ENCODE data around the gene SMPDL3B.
A peak's percentile ranks its signal among the peaks of the same experiment; 100 is the strongest.

The SMPDL3B gene

DNA sequence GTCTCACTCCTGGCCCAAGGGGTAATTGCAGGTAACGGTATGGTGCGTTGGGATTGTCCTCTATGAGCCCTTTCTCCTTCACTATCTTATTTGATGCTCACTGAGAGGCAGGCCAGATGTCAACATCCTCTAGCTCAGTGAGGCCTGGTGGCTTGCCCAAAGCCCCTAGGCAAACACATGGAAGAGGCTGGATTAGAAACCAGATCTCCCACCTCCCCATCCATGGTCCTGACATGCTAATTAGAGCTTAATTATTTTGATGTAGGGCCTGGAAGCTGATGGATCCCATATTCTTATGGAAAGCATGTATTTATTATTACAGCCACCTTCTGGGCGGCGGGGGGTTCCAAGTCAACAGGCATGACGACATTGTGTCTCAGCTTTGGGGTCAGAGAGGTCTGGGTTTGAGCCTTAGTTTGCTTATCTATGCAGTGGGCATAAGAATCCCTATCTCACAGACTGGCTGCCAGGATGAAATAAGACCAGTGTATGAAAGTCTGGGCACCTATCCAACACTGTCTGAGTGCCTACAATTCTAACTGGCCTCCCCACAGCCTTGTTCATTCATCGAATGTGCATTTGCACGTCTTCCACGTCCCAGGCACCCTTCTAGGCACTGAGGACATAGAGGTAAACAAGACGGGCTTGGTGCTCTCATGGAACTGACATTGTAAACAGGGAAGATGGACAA is 6.2 kb downstream of the SMPDL3B start:
- DNase-seq (ENCODE audit: low spot score) = no peak
- FAIRE-seq = no peak

DNA sequence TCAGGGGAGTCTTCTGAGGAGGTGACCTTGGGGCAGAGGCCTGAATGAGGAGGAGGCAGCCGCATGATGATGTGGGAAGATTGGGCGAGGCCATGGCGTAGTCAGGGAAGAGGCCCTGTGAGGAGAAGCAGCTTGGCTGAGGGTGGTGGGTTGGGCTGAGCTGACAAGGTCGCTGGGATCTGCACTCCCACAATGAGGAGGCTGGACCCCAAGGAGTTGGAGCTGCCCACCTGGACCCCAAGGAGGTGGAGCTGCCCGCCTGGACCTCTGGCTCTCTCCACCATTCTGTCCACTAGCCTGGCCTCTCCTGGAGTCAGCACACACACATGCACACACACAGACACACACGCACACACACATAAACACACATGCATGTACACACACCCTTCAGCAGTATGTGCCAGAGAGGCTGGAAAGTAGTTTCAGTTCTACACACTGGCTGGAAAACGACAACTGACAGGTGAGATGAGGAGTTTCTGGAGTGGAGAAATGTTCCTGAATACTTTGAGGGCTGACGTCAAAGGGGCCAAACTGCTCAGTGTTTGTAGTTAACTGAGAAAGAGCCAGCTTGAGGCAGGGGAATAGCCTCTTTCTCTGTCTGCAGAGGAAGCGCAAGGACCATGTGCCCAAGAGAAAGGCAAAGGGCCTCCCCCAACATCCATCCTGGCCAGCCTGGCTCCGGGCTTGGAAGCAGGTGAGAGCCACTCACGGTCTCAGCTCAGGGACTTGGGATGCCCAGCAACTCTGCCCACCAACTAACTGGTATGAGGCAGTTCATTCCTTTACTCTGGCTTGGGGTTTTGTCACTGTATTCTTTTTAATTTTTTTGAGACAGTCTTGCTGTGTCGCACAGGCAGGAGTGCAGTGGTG is 7.1 kb downstream of the SMPDL3B start:
- no peak for FAIRE-seq
- DNase-seq (ENCODE audit: low spot score) = no peak

DNA sequence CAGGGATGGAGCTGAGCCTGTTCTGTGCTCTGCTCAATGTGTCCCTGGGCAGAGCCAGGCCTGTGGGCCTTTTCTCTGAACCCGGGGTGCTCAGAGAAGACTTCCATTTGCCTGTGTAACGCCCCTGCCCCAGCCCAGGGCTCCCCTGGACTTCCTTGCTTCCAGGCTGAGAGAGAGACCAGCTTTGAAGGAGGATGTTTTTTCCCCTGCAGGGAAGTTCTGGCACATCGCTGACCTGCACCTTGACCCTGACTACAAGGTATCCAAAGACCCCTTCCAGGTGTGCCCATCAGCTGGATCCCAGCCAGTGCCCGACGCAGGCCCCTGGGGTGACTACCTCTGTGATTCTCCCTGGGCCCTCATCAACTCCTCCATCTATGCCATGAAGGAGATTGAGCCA is 10.2 kb downstream of the SMPDL3B start:
- FAIRE-seq = no peak
- no peak for DNase-seq (ENCODE audit: low spot score)

DNA sequence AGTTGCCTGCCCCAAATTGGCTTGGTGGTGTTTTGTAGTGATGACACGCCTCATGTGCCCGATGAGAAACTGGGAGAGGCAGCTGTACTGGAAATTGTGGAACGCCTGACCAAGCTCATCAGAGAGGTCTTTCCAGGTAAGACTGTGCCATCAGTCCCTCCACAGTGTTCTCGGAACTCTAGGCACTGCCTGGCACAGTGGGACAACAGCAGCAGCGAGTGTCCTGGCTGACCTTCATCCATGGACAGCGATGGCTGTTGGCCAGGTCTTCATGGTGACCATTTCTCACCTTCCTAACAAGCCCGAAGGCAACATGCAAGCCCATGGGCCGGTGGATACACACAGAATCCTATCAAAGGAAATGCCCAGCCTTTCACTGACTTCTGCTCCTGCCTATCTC is 14.2 kb downstream of the SMPDL3B start:
- DNase-seq (ENCODE audit: low spot score) (no peak), FAIRE-seq (no peak)

DNA sequence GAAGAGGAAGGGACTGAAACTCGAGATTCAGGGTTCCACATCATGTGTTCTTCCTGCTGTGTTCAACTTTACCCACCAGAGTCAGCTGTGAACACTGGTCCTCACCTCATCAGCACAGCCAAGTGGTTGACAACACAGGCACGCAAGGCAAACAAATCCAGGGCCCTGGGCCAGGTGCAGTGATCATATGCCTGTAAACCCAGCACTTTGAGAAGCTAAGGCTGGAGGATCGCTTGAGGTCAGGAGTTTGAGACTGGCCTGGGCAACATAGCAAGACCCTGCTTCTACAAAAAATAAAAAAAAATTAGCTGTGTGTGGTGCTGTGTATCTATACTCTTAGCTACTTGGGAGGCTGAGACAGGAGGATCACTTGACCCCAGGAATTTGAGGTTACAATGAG is 16.6 kb downstream of the SMPDL3B start:
- DNase-seq (ENCODE audit: low spot score) = no peak
- FAIRE-seq = no peak

DNA sequence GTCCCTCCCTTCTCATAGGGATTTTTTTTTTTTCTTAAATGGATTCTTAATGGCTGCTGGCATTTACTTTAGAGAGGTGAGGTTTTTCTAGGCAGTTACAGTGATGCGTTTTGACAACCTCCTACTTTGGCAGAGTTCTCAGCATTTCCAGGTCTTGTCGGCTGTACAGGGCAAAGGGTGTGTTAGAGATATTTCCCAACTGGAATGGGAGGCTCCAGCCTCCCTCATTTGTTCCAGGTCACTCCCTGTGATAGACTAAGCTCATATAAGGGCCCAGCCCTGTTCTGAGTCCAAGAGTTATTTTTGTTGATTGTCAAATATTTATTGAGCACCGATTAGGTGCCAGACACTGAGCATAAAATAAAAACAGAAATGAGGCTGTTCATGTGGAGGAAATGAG is 17.3 kb downstream of the SMPDL3B start:
- no peak for DNase-seq (ENCODE audit: low spot score)
- FAIRE-seq = no peak

DNA sequence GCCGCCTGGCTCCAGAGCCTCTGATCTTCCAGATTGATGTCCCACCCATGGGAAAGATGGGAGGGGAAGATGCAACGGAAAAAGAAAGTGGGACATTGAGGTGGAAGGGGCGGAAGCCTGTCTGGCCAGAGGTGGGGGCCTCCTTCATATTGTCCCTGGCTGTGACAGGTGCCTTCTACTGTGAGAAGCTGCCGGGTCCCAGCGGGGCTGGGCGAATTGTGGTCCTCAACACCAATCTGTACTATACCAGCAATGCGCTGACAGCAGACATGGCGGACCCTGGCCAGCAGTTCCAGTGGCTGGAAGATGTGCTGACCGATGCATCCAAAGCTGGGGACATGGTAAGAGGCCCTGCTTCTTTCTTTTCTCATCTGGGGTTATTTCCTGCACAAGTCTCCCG is 19.4 kb downstream of the SMPDL3B start:
- FAIRE-seq (no peak), DNase-seq (ENCODE audit: low spot score) (no peak)

DNA sequence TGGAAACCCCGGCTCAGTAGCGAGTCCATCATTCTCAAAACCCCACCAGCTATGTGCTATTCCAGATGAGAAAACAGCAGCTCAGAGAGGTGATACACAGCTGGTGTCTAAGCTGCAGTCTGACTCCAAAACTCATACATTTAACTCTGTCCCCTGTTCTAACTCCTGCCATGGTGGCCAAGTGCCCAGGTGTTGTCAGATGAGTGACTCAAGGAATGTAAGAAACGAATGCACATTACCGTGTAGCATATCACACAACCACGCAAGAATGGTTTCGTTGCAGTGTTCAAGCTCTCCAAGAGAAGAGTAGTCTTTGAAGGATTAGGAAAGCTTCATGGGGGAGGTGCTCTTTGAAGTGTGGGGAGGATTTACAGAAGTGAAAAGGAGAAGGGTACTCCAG is 20.3 kb downstream of the SMPDL3B start:
- no peak for FAIRE-seq
- no peak for DNase-seq (ENCODE audit: low spot score)

DNA sequence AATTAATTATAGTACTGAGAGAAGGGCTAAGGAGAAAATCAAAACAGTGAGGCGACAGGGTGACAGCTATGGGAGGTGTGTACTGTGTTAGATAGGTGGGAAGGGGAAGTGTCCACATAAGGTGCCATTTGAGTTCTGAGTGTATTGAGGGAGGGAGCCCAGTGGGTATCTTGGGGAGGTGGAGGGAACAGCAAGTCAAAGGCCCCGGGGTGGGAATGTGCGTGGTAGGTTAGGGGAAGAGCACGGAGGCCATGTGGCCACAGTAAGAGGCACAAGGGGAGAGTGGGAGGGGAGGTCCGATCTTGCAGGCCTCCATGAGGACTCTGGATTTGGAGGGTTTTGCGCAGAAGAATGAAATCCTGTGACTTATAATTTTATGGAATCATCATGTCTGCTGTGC is 22.0 kb downstream of the SMPDL3B start:
- DNase-seq (ENCODE audit: low spot score) = no peak
- no peak for FAIRE-seq

DNA sequence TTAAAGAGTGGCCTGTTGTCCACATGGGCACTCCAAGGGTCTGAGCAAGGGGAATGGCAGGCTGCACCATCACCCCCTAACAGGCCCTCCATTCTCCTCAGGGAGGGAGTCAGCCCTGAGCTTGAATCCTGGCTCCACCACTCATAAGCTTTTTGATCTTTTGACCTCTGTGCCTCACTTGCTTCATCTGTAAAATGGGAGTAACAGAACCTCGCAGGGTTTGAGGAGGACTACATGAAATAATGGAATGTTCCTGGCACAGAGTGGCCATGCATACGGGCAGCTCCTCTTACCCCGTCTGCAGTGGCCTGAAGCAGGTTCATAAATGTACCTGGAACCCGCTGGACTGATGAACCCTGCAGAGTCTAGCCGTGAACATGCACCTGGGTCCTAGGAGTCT is 22.9 kb downstream of the SMPDL3B start:
- FAIRE-seq = no peak
- DNase-seq (ENCODE audit: low spot score) = no peak

DNA sequence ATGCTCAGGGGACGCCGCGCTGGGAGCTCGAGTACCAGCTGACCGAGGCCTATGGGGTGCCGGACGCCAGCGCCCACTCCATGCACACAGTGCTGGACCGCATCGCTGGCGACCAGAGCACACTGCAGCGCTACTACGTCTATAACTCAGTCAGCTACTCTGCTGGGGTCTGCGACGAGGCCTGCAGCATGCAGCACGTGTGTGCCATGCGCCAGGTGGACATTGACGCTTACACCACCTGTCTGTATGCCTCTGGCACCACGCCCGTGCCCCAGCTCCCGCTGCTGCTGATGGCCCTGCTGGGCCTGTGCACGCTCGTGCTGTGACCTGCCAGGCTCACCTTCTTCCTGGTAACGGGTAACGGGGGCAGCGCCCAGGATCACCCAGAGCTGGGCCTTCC is 23.7 kb downstream of the SMPDL3B start:
- FAIRE-seq (no peak), DNase-seq (ENCODE audit: low spot score) (no peak)

DNA sequence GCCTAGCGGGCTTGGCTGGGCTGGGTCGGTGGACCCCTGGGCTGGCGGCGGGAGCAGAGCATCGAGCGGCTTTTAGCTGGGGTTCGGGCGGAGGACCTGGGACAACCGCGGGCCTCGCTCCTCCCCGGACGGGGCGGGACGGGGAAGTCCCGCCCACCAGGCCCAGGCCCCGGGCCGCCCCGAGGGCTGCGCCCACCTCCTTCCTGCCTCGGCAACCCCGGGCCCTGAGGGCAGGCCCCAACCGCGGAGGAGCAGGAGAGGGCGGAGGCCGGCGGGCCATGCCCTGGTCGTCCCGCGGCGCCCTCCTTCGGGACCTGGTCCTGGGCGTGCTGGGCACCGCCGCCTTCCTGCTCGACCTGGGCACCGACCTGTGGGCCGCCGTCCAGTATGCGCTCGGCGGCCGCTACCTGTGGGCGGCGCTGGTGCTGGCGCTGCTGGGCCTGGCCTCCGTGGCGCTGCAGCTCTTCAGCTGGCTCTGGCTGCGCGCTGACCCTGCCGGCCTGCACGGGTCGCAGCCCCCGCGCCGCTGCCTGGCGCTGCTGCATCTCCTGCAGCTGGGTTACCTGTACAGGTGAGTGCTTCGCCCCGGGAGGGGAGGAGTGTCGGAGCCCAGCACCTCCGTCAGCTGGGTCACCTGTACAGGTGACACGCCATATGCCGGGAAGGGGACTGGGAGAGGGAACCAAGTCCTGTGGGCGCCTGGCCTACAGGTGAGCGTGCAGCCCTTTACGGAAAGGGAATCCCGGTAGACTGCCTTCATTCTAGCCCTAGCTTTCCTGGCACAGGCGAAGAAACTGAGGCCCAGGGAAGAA is 25.2 kb downstream of the SMPDL3B start, which contains the start of gene XKR8:
TSS of gene XKR8 (plus strand) at position 182 of the 812 bp plus-strand sequence. CDS start at position 279, 97 bp downstream.
- FAIRE-seq = no peak
- peak; percentile 55 for DNase-seq (ENCODE audit: low spot score)

DNA sequence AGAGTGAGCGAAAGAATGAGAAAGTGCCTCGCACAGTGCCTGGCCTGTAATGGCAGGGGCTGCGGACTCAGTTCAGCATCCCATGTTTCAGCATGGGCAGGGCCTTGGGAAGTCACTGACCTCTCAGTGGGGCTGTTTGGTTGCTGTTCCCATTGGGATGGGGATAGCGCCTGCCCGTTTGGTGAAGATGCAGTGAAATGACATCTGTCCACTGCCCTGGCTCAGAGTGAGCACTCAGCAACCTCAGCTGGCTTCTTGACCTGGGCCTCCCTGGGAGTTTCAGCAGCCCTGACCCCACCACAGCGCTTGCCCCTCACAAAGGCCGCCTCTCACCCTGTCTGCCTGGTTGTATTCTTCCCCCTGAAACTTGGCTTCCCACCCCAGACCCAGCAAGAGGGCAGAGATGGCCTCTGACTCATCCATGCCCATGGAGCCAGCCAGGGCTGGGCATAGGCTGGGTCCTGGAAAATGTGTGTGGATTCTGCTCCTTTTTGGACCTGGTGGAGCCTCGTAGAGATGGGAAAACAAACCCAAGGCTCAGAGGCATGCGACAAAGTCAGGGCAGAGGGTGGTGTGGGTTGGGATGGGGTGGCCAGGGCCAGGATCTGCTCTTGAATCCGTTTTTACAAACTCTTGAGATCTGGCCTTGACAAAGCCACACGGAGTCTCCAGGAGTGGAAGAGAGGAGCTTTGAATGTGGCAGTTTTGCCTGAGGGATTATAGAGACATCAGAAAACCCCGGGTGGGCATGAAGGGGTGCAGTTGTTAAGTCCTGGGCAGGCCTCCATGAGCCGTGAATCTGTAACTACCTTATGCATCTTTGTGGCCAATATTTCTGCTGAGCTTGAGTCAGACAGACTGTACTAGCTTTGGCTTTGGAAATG is 26.2 kb downstream of the SMPDL3B start:
- DNase-seq (ENCODE audit: low spot score) (no peak), FAIRE-seq (no peak)

DNA sequence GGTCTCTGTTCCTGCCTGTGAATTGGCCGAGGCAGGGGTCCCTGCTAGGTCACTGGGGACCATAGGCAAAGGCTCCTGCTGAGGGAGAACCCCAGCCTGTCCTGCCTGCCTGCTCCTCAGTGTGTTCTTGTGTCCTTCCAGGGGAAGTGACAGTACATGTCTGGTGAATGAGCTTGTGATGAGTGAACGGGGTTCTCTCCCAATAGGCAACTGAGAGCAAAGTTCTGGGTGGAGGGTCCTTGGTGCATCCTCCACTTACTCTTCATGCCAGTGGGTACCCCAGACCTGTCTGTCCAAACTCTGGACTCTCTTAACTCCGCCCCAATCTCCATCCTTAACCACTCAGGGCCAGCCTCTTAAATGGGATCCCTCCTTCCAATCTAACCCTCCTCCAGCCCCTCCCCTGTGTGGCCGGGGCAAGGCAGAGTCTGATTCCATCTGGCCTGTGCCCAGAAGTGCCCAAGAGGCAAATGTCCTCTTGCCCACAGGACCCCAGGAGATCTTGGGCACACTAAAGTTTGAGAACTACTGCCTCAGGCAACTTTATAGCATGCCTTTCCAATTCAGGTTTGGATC is 26.9 kb downstream of the SMPDL3B start:
- DNase-seq (ENCODE audit: low spot score) = no peak
- FAIRE-seq = no peak

DNA sequence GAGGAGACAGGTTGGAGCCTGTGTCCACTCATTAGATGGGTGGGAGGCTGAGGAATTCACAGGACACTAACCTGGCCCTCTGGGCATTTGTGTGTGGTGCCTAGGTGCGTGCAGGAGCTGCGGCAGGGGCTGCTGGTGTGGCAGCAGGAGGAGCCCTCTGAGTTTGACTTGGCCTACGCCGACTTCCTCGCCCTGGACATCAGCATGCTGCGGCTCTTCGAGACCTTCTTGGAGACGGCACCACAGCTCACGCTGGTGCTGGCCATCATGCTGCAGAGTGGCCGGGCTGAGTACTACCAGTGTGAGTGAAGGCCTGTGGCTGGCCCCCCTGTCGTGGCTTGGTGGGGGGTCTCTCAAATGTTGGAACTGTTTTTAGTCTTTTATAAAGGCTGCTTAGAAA is 28.6 kb downstream of the SMPDL3B start:
- FAIRE-seq = no peak

DNA sequence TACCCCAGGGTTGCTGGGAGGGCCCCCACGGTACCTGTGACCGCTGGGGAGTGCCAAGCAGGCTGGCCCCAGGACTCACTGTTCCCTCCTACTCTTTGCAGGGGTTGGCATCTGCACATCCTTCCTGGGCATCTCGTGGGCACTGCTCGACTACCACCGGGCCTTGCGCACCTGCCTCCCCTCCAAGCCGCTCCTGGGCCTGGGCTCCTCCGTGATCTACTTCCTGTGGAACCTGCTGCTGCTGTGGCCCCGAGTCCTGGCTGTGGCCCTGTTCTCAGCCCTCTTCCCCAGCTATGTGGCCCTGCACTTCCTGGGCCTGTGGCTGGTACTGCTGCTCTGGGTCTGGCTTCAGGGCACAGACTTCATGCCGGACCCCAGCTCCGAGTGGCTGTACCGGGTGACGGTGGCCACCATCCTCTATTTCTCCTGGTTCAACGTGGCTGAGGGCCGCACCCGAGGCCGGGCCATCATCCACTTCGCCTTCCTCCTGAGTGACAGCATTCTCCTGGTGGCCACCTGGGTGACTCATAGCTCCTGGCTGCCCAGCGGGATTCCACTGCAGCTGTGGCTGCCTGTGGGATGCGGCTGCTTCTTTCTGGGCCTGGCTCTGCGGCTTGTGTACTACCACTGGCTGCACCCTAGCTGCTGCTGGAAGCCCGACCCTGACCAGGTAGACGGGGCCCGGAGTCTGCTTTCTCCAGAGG is 31.8 kb downstream of the SMPDL3B start:
- DNase-seq (ENCODE audit: low spot score) (peak; percentile 50), FAIRE-seq (no peak)

More for the DNA sequence above, 28.6 kb downstream of the SMPDL3B start:
- DNase-seq (ENCODE audit: low spot score) = no peak

DNA sequence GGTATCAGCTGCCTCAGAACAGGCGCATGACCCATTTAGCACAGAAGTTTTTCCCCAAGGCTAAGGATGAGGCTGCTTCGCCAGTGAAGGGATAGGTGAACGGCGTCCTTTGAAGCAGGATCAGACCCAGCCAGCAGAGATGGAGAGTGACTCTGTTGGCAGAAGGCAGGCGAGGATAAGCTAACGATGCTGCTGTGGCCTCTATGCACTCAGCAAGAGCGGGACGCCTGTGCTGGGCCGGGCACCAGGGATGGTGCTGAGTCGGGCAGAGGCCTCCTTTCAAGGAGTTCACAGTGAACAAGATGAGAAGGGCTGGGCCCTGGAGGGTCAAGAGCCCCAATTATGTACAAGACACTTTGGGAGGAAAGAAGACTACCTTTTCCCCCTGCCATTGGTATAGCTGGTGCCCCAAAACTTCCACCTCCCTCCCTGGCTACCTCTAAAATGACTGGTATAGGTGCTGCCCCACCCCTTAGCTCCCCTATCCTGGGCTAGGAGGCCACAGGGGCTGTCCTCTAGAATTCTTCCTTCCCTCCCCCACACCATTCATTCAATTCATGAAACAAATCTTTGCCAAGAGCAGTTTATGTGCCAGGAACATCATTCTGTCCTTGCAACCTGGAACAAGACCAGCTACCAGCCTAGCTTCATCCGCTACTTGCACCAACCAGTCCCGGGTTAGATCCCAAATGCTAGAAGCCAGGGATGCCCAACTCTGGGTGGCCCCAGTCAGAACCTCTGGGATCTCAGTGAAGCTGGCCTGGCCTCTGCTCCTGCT is 32.5 kb downstream of the SMPDL3B start:
- DNase-seq (ENCODE audit: low spot score) (no peak), FAIRE-seq (no peak)

DNA sequence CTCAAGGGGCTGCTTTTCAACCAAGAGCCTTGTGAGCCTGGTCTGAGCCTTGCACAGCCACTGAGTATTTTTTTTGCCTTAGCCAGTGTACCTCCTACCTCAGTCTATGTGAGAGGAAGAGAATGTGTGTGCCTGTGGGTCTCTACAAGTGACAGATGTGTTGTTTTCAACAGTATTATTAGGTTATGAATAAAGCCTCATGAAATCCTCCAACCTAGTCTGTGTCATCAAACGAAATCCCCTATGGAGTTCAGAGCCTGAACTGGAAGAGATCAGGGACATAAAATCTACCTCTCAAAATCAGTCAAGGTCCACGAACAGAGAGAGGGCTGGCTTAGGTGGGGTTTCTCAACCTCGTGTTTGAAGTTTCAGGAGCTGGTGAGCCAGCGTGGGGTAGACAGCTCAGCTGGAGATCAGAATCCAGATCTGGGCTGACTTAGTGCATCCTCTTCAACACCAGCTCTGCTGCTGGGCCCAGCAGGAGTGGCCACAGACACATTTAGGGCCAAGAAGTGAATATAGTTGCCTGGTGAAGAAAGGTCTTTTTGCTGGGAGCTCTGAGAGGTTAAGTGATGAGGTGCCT is 33.2 kb downstream of the SMPDL3B start:
- no peak for DNase-seq (ENCODE audit: low spot score)
- FAIRE-seq = no peak

DNA sequence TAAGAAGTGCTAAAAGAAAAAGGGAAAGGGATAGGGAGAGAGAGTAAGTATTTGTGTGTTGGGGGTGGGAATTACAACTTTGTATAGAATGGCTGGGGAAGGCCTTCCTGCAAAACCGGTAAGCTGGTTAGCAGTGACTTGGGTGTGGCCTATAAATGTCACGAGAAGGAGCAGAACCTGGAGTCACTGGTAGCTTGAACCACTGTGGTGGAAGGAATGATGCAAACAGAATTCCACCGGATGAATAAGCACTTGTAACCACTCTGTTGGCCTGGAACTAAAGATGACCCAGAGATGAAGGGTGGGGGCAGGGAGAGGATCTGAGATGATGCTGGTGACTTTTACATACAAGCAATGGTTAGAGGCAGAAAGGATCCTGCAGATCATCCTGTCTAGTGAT is 33.9 kb downstream of the SMPDL3B start:
- FAIRE-seq = peak; percentile 92
- DNase-seq (ENCODE audit: low spot score) = peak; percentile 92

Measured in RCC 7860 (cell line).